Upper lobe of left lung (tissue), 4 donors: ENCODE data around the gene TEX13A.

Experiments
- CTCF ChIP-seq, 6 experiments: fragments of 450-650 bp in 4 of 6; fragments of 200-600 bp in 2 of 6; sonication (generic) in 2 of 6; IDR thresholded peaks; one replicate each; pipeline ENCODE4 v1.5.1; 2016 to 2019; ENCODE audit warnings: antibody characterized with exemption in 6 of 6
- POLR2A ChIP-seq, 4 donors: fragments of 450-650 bp; IDR thresholded peaks; one replicate each; pipeline ENCODE4 v1.5.1; 2016 to 2017; ENCODE audit warnings: antibody characterized with exemption in 4 of 4, mild to moderate bottlenecking in 2 of 4
- POLR2AphosphoS5 ChIP-seq, 2 donors: sonication (generic); formaldehyde crosslinking; IDR thresholded peaks; one replicate each; pipeline ENCODE4 v1.5.1; 2017; ENCODE audit warnings: antibody characterized with exemption in 2 of 2

GRCh38 chrX:105269386-105269785, 48.9 kb upstream of the TEX13A start:
- TF ChIP-seq POLR2A (IDR thresholded peaks at IDR 0.05) (no peak), POLR2AphosphoS5 (IDR thresholded peaks at IDR 0.05) (no peak), CTCF (IDR thresholded peaks at IDR 0.05) (no peak)
